ENCODE results near the gene DLST.

- no peak for TF ChIP-seq POLR2A (IDR thresholded peaks at IDR 0.05)
- no peak for TF ChIP-seq CTCF (IDR thresholded peaks at IDR 0.05)
Observed at GRCh38 chr14:74897642-74898041, 15.9 kb downstream of the DLST start.

All from sigmoid colon (tissue), 3 donors.